Measurements from ENCODE around the gene CES1. TPM values are rescaled to one million over a fixed set of nuclear protein-coding genes. Genes with fewer than 3 reads are reported as not detected.
"Not testable (repeated sequence)": the region's sequence is repeated elsewhere in the genome, so short reads cannot be mapped to it uniquely, and the experiment has no call there.

Gene CES1
- polyA plus RNA-seq, 3 donors: 5.9 to 67.4 (median 34.8) TPM

DNA sequence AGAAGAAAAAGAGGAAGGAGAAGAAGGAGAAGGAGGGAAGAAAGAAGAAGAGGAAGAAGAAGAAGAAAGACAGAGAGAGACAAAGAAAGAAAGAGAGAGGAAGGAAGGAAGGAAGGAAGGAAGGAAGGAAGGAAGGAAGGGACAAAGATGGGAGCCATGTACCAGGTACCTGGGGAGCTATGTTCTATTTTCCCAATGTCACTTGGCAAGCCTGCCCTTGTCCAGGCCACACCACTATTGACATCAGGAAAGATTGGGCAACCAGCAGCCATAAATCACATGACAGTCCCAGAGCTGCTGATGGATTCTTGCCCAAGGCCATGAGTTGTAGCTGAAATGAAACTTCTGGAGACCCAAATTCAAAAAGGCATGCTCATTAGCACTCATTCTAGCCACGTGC, 2.7 kb upstream of the CES1 start:
- no peak overlapping the region for H3K27ac ChIP-seq (ENCODE audit: low read depth, low read length)
- WGBS, 3 donors: 7 to 17% (median 12%) methylated on average over 1 of the region's 1 CpG

- 65 to 86% (median 81%) methylated on average over 3 of the region's 3 CpGs for WGBS, 3 donors
- not testable (repeated sequence) for H3K27ac ChIP-seq (ENCODE audit: low read depth, low read length)
These were observed 2.3 kb upstream of the CES1 start for GRCh38 chr16:55835173-55835572.

DNA sequence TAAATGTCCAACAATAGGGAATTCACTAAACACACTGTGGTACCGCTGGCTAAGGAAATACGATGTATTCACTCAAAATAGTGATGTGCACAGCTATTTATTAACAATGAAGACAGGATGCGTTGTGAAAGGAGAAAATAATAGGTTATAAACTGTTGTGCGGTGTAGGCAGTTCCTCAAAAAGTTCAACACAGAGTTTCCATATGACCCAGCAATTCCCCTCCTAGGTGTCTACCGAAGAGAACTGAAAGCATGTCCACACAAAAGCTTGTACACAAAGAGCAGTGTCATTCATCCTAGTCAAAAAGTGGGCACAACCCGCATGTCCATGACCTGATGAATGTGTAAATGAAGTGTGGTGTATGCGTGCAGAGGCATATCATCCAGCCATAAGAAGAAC, 1.2 kb upstream of the CES1 start:
- H3K27ac ChIP-seq (ENCODE audit: low read depth, low read length): no peak overlapping the region
- WGBS, 3 donors: 66 to 76% (median 74%) methylated on average over 7 of the region's 7 CpGs

DNA sequence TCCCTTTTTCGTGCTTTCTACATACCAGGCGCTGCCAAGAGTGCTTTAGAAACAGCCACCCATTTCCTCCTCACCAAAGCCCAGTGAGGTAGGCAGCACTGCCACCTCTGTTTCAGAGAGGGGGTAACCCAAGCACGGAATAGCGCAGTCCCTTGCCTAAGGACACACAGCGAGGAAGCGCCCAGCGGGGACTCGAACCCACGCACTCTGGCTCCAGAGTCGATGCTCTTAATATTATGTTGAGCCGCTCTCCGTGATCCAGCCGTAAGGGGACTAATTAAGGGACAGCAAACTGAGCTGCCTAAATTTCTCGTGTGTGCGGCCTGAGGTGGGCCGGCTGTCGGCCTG, 497 bp downstream of the CES1 start:
- WGBS, 3 donors: 75 to 83% (median 81%) methylated on average over 17 of the region's 17 CpGs
- H3K27ac ChIP-seq (ENCODE audit: low read depth, low read length): no peak overlapping the region

DNA sequence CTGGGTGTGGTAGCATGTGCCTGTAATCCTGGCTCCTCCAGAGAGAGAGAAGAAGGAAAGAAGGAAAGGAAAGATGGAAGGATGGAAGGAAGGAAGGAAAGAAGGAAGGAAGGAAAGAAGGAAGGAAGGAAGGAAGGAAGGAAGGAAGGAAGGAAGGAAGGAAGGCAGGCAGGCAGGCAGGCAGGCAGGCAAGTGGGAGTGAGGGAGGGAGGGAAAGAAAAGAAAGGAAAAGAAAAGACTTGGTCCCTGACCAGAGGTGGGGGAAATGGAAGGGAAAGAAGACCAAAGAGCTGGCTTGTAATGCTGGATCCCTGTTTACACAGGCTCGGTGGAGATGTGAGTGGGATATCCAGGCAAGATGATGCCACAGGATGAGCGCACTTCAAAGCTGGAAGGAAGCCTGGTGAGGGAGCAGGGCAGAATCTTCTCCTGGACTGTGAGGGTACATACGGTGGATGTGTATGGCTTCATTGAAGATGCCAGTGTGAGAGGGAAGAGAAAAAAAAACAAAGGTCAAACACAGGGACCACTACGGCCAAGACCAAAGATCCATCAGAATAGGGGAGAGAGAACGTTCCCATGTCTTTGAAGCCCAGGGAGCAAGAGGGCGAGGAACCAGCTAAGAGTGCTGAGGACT, 2.1 kb downstream of the CES1 start:
- WGBS, 3 donors: 75 to 86% (median 85%) methylated on average over 6 of the region's 6 CpGs
- no peak overlapping the region for H3K27ac ChIP-seq (ENCODE audit: low read depth, low read length)

DNA sequence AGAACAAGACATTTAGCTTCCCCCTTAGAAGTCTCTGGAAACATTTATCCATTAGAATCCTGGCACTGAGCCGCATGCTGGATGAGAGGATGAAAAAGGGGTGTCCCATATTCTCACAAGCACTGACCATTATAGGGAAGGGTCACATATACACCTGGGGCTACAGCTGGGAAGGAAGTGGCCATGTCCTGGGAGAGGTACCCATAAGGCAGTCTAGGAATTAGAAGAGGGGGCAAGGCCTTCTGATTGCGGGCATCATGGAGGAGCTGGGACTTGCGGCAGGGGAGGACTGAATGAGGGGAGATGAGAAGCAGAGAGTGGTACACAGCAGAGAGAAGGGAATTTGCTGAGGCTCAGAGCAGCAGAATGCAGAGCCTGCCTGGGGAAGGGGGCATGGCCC, 3.7 kb downstream of the CES1 start:
- WGBS, 3 donors: 77 to 93% (median 93%) methylated on average over 3 of the region's 3 CpGs
- H3K27ac ChIP-seq (ENCODE audit: low read depth, low read length): not testable (repeated sequence)

DNA sequence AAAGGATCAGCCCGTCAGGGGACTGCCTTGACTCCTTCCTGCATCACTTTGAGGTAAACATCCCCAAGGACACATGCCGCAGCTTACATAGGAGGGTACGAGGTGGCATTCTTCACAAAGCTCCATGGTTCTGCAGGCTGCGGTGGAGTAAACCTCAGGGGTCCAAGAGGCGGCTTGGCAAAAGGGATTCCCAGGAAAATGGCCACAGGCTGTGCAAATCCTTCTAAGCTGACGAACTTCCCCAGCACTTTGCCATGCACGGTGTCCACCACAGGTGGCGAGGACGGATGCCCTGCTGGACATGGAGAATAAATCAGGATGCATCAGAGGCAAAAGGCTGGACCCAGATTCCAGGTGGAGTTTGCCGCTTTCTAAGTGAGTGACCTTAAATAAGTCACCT, 4.2 kb downstream of the CES1 start:
- H3K27ac ChIP-seq (ENCODE audit: low read depth, low read length): no peak overlapping the region
- WGBS, 3 donors: 70 to 83% (median 81%) methylated on average over 10 of the region's 10 CpGs

DNA sequence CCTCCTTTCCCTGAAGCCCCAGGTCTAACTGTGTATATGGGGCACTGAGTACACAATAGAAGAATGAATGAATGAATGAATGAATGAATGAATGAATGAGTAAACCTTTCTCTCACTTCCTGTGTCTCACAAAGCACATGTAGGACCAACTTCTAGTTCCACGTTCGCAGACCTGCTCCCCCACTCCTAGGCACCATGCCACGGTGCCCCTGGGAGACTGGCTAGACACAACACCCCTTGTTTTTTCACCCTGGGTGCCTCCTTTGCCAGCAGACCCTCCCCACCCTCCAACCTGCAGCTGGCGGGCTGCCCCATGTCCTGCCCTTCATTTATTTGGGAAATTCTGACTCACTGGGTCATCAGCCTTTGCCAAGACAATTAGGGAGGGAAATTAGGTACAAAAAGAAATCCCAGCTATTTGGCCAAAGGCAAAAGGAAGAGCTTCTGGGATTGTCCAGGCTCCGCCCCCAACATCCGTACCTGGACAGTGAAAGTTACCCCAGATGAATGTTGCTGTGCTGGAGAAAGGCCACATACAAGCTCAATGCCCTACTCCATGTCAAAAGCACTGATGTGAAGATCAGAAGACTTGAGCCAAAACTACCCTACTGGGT, 7.7 kb downstream of the CES1 start:
- no peak overlapping the region for H3K27ac ChIP-seq (ENCODE audit: low read depth, low read length)
- 68 to 81% (median 78%) methylated on average over 6 of the region's 6 CpGs for WGBS, 3 donors

GRCh38 chr16:55824473-55825000, 8.4 kb downstream of the CES1 start:
- H3K27ac ChIP-seq (ENCODE audit: low read depth, low read length): no peak overlapping the region
- WGBS, 3 donors: 77 to 92% (median 87%) methylated on average over 4 of the region's 4 CpGs

DNA sequence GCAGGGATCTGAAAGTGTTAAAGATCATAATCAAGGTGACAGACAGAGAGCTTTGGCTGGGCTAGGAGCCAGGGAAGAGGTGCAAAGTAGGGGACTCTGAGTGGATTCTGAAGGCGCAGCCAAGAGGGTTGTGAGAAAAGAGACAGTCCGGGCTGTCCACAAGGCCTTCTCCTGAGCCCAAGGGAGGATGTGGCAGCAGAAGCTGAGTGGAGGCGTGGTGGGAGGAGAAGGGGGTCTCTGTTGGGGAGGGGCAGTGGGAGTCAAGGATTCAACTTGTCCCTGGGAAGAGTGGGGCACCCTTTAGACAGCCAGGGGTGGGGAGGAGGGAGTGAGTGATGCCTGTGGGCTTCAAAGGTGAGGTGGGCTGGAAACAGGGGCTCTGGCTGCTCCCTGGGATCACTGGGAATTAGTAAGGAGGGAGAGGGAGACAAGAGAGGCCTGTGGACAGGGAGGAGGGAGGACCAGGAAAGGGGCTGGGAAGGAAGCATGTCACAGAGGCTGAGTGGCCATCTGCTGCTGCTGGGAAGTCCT, 10.6 kb downstream of the CES1 start:
- WGBS, 3 donors: 51 to 69% (median 65%) methylated on average over 3 of the region's 3 CpGs
- no peak overlapping the region for H3K27ac ChIP-seq (ENCODE audit: low read depth, low read length)

GRCh38 chr16:55821210-55821609, 11.7 kb downstream of the CES1 start:
- no peak overlapping the region for H3K27ac ChIP-seq (ENCODE audit: low read depth, low read length)
- 81 to 94% (median 90%) methylated on average over 4 of the region's 4 CpGs for WGBS, 3 donors

DNA sequence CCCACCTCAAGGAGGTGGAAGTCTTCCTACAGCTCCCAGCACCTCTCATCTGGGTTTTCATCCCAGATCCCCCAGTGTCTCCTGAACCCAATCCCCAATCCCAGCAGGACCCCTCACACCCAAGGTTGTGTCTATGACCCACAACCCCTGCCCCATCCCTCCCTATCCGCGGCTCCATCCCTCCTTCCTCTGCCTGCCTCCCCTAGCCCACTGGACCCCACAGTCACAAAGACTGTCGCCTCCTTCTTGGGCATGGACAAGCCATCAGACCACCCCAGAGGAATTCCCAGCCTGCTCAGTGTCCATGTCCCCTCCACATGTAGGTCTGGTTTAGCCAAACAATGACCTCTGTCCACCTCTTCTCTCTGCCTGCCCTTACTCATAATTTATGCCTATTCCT, 12.3 kb downstream of the CES1 start:
- 88 to 94% (median 92%) methylated on average over 3 of the region's 3 CpGs for WGBS, 3 donors
- H3K27ac ChIP-seq (ENCODE audit: low read depth, low read length): no peak overlapping the region

GRCh38 chr16:55817236-55817912, 15.5 kb downstream of the CES1 start:
- 80 to 88% (median 85%) methylated on average over 5 of the region's 5 CpGs for WGBS, 3 donors
- H3K27ac ChIP-seq (ENCODE audit: low read depth, low read length): no peak overlapping the region

GRCh38 chr16:55816222-55816621, 16.7 kb downstream of the CES1 start:
- H3K27ac ChIP-seq (ENCODE audit: low read depth, low read length): not testable (repeated sequence)
- 48 to 60% (median 54%) methylated on average over 4 of the region's 4 CpGs for WGBS, 3 donors

GRCh38 chr16:55815320-55815719, 17.6 kb downstream of the CES1 start:
- WGBS, 3 donors: 64 to 77% (median 67%) methylated on average over 3 to 4 of the region's 4 CpGs
- no peak overlapping the region for H3K27ac ChIP-seq (ENCODE audit: low read depth, low read length)

GRCh38 chr16:55814174-55814573, 18.7 kb downstream of the CES1 start:
- not testable (repeated sequence) for H3K27ac ChIP-seq (ENCODE audit: low read depth, low read length)
- 20 to 86% (median 74%) methylated on average over 2 of the region's 2 CpGs for WGBS, 3 donors

DNA sequence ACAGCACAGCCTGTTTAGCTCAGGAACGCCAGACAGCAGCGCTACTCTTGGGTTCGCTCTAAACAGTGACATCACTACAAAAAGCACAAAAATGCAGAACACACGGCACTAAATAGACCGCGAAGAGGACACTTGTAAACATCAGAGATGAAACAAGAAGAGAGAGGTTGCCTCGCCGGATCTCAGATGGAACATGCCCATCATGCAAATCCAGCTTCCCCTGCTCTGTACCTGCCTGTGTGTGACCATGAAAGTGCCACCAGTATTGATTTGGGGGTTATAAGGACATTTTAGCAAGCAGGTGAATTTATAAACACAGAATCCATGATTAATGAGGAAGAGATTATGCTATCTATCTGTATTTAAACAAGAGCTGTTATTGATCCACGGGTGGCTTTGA, 19.2 kb downstream of the CES1 start:
- H3K27ac ChIP-seq (ENCODE audit: low read depth, low read length): not testable (repeated sequence)
- WGBS, 3 donors: 32 to 83% (median 70%) methylated on average over 6 to 8 of the region's 9 CpGs

GRCh38 chr16:55812951-55813350, 19.9 kb downstream of the CES1 start:
- no peak overlapping the region for H3K27ac ChIP-seq (ENCODE audit: low read depth, low read length)
- WGBS, 3 donors: 44 to 79% (median 73%) methylated on average over 2 of the region's 2 CpGs

GRCh38 chr16:55811811-55812210, 21.1 kb downstream of the CES1 start:
- no peak overlapping the region for H3K27ac ChIP-seq (ENCODE audit: low read depth, low read length)
- 47 to 71% (median 64%) methylated on average over 4 of the region's 4 CpGs for WGBS, 3 donors
